ENCODE data around the gene ODF2L.
"Not testable (repeated sequence)": the region's sequence is repeated elsewhere in the genome, so short reads cannot be mapped to it uniquely, and the experiment has no call there.

- TF ChIP-seq EZH2 (IDR thresholded peaks at IDR 0.05; ENCODE audit: insufficient read depth, poor library complexity, severe bottlenecking); EZH2phosphoT487 (IDR thresholded peaks at IDR 0.05; ENCODE audit: insufficient read depth, low read depth): not testable (repeated sequence)
These were observed 45.9 kb downstream of the ODF2L start for GRCh38 chr1:86350230-86350629.

Measured in GM23248 (cell line).